ENCODE measurements around the gene SCNN1A.

GRCh38 chr12:6390084-6390799 is 14.9 kb upstream of the SCNN1A start:
- TF ChIP-seq GATA2 (IDR thresholded peaks at IDR 0.05; ENCODE audit: low read depth, low read length) (no peak), GATA3 (IDR thresholded peaks at IDR 0.05; ENCODE audit: low read depth, low read length) (no peak)

Data from SH-SY5Y (cell line).